PC-9 (cell line): ENCODE measurements around the gene FAM43B.

Experiments
- CTCF ChIP-seq: fragments of 200-600 bp; sonication (generic); conservative IDR thresholded peaks from 2 replicates; pipeline ENCODE4 v1.6.1; 2017; ENCODE audit warnings: mixed run types, antibody characterized with exemption, mild to moderate bottlenecking, moderate library complexity
- EZH2 ChIP-seq: fragments of 200-600 bp; sonication (generic); IDR thresholded peaks from 2 replicates; pipeline ENCODE4 v1.8.0; 2017; ENCODE audit warnings: antibody characterized with exemption, low read depth

- TF ChIP-seq CTCF (no peak), EZH2 (no peak)
Measured at GRCh38 chr1:20578721-20579395, 26.5 kb downstream of the FAM43B start.
